ENCODE data around the gene CHIC2.

Gene CHIC2

DNA sequence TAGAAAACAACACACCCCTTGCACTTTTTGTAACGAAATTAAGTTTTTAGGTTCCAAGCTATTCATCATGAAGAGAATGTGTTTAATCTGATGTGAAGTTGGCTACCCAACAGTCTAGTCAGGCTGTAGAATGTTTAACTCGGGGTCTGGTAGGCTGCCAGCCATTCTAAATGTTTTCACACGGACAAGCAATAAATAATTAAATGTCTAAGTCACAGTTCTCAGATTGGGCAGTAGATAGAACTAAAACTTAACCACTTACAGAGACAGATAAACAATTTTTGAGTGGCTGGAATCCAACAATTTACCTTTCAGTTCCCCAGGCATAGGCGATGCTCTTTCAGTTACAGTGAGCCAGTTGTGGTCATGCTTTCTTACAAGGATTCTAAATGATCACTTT, 66.5 kb downstream of the CHIC2 start:
- no peak for DNase-seq

DNA sequence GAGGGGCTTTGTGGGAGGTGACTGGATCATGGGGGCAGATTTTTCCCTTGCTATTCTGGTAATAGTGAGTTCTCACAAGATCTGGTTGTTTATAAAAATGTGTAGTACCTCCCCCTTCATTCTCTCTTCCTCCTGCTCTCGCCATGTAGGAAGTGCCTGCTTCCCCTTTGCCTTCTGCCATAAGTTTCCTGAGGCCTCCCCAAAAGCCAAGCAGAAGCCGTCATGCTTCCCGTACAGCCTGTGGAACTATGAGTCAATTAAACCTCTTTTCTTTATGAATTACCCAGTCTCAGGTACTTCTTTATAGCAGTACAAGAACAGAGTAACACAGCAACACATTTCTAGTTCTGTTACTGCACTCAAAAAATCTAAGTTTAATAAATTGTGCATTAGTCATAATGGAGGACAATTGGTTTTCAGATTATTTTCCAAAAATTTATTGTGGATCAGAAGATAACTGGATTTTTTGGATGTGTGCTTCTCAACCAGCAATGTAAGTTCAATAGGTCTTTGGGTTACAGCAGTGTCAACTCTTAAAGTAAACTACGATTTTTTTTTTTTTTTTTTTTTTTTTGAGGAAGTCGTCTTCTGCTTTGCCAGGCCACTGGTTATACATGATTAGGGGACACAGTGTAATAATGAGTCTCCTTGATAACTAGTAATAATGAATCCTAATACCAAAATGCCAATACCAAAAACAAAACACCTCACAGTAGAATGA, 69.9 kb downstream of the CHIC2 start:
- DNase-seq = no peak

DNA sequence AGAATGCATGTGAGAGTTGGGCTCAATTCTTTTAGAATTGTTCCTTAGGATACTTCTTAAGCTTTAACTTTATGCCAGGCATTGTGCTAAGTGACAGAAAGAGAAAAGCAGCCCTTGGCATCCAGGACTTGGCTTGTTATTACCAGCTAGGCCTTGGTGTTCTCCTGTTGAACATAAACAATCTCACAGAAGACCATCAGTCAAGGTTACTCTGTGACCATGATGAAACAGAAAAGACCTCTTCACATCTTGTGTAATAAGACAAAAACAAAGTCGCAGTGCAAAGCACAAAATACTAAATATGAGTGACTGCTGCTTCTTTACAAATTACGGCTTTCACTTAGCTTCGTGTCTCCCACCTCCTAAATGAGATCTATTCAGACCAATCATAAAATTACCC, 71.6 kb downstream of the CHIC2 start:
- DNase-seq = no peak

DNA sequence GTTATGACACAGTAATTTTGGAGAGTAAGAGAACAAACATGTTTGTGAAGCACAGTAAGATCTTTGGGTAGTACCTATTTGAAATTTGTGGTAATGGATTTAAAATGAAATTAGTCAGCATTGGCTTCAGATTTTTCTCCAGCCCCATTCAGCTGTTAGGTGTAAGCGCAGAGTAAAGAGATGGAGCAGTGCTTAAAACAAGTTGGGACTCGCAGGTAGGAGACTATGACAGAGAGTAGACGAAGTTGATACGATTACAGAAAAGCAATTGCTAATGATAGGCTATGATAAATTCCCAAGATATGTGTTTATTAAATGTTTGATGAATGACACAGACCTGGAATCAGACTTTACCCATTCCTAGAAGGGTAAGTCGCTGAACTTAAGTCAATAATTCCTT, 72.6 kb downstream of the CHIC2 start:
- DNase-seq = no peak

DNA sequence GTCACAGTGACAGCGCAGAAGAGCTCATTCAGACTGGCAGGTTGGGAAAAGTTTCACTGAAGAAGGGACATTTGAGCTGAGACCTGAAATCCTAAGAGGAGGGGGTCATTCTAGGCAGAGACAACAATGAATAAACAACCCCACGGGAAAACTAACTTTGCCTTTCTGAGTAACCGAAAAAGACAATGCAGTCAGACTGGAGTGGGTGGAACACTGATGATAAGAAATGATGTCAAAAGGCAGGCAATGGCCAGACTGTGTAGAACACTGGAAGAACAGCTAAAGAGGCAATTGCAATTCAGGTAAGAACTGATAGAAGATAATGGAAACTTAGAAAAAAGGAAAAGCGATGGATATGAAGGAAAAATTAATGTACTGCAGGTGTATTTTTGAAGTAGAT, 73.8 kb downstream of the CHIC2 start:
- DNase-seq = no peak

DNA sequence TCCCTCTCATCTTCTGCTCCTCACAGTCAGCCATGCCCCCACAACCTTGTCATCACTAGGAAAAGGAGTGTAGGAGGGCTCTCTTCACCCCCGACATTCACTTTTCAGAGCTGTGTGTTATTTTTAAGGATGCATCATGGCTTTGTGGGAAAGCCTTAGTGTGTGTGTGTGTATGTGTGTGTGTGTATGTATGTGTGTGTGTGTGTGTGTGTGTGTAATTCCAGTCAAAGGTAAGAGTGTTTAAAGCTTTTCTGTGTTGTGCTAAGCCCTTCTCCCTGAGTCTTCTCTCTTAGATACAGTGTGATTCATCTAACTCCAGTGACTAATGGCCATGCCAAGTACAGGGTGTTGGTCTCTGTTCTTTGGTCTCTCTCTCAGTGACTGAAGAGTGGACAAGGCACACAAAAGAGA, 76.6 kb downstream of the CHIC2 start:
- no peak for DNase-seq

DNA sequence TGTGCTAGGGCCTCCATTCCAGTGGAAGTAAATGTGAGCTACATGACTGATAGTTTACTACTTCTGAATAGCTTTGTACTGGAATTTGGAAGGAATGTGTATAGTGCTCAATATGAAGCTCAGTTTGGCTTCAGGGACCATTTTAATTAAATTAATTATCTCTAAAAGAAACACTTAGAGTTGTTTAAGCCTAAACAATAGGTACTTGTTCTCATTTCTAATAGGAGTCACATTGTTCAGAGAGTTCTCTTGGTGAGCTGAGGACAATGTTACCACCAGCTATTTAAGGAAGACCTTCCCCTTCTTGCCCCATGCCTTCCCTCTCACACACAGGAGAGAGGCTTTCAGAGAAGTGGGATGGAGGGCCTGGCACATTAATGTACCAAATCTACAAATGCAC, 78.3 kb downstream of the CHIC2 start:
- DNase-seq = no peak

DNA sequence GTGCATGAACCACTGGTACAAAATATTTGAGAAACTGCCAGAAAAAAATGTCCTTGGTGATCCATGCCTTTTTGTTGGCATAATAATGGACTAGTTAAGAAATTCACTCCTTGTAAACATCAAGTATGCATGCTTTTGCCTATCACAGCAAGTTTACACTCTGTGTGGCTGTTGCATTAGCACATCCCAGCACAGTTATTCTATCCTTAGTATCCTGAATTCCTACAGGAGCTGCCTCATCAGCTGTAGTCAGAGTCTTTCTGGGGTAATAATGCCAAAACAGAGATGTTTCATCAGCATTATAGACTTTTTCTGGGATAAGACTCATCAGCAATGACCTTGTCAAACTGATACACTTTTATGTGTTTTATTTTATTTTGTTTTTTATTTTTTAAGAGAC, 82.8 kb downstream of the CHIC2 start:
- no peak for DNase-seq

DNA sequence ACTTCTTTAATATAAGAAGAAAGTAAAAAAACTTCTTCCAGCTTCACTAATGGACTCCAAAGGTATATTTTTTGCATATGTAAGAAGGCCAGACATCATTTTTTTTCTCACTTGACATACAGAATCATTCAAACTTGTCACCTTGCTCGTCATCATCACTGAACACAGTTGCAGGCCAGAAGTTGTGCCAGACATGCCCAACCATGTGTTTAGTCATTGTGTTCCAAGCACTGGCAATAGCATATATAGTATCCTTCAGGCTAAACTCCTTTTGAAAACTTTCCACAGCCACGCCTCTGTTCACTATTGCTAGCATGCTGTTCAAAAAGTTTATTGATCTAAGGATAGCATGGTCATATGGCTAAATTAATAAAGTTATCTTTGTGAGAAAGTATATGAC, 83.3 kb downstream of the CHIC2 start:
- no peak for DNase-seq

DNA sequence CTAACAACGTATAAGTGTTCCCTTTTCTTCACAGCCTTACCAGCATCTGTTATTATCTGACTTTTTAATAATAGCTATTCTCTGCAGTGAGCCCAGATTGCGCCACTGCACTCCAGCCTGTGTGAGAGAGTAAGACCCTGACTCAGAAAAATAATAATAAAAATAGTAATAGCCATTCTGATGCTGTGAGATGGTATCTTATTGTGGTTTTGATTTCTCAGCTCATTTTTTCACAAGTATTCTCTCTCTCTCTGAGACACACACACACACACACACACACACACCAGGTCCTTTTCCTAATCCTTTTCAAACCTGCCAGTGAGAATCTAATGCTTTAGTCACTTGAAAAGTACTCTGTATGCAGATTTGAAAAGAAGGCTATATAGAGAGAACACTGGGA, 89.8 kb downstream of the CHIC2 start:
- DNase-seq = no peak

DNA sequence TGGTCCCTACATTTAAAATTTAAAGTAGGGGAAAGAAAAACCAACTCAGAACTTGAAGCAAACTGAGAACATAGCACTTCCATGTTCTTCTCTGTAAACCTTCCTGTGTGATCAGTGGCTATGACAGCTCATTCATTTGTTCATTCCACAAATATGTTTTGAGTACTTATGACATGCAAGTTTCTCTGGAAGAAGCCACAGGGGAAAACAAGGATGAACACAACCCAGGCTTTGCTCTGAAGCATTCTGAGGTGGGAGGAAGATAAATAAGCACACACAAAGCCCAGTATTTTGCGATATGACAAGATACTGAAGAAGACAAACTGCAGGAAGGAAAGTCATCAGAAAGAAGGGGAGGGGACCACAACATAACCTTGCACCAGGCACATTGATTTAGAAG, 96.4 kb downstream of the CHIC2 start:
- no peak for DNase-seq

DNA sequence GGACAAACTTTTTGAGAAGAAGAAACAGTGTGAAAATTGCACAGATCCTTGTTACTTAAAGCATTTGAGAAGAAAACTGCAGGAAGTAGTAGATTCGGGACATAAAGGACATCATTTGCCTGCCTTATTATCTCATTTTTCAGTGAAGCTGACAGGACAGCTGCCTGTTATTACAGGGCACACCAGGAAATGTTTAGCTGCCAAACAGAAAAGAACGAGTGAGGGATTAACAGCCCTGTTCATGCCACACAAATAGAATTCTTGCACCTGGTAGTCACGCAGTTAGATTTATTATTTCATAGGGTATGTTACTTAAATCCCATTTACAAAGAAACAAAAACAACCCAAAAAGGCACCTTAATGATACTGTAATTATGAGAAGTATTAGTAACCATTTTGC, 100.6 kb downstream of the CHIC2 start:
- DNase-seq = no peak

DNA sequence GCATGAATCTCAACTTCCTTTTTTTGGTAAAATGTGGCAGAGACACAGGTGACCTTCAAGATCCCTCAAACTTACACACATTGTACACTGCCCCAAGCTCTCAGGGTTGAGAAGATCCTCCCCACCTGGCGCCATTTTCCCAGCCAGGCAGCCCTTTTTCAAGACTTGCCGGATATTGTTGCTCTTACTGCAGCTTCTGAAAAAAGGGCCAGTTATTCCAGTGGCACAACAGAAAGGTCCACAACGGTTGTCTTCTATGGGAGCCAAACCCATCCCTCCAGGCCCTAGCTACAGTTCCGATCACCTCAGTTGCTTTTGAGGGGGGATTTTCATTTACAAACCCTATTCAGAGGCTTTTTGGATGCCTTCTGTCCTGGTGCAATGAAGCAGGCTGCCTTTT, 101.1 kb downstream of the CHIC2 start:
- DNase-seq = no peak

DNA sequence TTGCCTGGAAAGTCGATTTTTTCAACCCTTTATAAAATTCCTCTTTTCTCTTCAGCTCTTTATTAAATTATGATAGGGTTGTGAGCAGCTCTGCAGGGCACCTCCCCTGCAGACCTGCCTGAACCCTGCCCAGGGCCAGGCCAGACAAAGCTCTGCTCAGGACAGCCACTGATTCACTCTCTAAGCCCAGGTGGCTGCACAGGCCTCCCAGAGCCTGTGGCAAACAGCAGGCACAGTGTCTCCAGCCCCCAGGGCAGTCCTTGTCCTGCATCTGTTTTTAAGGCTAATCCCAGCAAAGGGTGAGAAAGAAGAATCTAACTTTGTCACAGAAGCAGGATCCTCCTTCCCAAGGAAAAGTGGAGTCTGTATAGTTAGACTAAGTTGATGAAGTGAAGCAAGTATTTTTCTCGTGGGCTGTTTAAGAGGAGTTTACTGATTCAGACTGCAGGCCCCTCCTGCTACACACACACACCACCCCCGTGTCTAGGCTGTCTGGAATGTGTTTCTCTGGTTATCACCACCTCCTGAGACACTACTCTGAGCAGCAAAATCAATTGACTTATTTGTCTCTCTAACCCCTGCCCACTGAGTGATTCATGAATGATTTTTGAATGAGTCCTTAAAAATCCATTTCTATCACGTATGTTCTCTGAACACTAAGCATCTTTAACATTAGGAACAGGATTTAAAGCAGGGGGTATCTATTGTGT, 101.7 kb downstream of the CHIC2 start:
- no peak for DNase-seq

DNA sequence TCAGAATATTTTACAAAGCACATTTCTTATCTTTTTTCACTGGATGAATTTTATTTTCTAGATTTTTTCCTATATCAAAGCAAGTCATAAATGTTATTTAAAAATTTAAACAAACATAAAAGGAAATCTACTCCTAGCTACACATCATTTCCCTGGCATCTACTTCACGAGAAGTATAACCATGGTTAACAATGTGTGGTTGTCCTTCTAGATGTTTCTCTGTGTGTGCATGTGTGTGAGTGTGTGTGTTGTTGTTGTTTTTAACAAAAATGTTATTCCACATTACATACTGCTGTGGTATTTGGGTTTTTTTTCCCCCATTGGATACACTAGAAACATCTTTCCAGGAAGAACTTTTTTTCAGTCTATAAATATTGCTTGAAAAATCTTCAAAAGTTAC, 103.1 kb downstream of the CHIC2 start:
- DNase-seq = no peak

DNA sequence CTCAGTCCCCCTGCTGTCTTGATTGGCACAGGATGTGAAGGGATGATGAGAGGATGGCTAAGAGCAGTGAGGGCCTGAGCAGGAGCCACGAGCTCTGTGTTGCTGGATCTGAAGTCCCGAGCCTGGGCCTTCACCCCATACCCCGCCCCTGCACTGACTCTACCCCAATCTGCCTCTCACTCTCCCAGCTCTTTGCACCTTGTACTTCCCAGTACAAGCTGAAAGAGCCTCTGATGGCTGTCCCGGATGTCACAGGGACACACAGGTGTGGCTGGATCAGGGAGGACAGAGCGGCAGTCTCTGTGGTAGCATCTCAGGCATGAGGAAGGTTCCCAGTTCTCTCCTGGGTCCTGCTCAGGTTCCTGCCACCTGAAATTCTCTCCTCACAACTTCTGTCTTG, 103.6 kb downstream of the CHIC2 start:
- DNase-seq = no peak
